GM21723 (cell line): ENCODE measurements around the gene FRMD7.

Experiments used
- ATAC-seq: cut with Tn5 transposase; IDR thresholded peaks from one replicate; pipeline ENCODE4 v1.9.1; 2021; ENCODE audit warnings: mild to moderate bottlenecking, moderate library complexity; ENCODE audit not compliant: unreplicated experiment

The FRMD7 gene

DNA sequence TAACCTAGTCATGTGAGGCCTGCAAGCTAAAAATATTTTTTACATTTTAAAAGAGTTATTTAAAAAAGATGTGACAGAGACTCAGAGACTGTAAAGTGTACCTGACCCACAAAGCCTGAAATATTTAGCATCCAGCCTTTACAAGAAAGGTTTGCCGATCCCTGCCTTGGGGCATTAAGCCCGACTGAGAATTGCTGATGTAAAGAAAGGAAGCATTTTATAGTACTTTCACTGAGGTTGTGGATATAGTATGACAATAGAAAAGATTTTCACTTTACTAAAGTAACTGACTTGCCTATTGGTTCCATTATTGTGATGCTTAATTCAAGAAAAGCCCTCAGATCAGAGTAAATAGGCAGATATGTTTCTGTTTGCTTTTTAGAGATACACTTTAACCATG is 87.8 kb downstream of the FRMD7 start:
- ATAC-seq = no peak

DNA sequence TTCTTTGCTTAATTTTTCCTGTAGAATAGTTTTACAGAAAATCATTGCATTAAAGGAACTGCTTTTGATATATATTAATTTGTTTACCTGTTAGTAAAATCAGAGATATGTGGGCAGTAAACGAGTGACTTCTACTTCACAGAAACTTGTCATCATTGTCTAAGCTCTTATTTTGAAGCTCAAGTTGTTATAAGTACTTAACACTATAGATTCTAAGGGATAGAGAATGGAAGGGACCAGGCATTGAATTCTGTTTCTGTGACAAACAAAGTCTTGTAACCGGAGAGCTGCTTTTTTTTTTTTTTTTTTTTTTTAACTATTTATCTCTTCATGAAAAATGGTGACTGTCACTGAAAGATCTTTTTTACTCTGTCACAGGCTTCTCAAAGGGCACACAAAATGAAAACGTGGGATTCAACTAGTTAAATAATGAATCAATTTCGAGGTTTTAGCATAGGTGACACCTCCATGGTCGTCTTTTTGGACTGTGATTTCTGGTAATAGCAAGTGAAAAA is 90.3 kb downstream of the FRMD7 start:
- no peak for ATAC-seq

DNA sequence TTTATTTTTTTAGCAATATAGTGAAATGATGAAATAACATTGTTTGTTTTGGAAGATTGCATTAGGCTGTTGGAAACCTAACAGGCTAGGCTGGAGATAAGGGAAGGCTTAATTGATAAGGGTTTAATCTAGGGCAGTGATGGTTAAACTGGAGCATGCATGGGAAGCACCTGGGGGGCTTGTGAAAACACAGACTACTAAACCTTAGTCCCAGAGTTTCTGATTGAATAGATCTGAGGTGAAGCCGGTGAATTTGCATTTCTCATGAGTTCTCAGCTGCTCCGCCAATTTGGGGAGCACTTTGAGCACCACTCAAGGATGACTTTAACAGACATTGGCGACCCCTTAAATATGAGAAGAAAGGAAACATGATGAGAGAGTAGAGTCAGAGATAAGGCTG is 93.2 kb downstream of the FRMD7 start:
- no peak for ATAC-seq

DNA sequence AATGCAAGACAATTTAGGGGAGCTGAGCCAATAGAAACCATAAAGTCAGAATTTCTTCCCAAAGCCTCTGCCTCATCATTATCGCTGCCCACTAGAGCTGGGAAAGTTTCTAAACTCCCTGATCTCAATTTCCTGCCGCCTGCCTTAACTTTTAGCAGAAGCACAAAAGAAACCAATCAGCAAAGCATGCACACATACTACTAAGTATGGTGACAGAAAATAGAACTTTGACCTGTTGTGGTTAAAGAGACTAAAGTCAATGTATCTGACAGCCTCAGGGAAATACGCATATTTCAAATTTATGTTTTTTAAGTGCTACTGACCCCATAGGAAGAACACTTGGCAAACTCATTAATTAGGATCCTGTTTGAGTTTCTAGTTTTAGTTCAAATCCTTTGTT is 94.7 kb downstream of the FRMD7 start:
- peak; percentile 57 for ATAC-seq

DNA sequence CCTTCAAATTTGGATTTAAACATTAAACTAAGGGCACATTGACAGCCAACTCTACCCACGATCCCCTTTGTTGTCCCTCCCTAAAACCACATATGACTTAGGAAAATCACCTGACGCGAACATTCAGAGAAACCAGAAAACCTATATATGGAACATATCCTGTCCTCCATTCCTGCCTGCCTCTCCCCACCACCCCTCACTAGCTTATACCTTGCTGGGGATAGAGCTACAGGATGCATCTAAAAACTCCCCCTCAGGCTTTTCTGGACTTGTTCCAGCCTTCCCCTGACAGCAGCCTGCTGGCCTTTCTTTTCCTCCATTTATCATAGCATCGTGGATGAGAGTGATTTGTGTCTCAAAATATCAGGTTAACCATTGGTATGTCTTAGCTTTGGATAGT is 96.0 kb downstream of the FRMD7 start:
- no peak for ATAC-seq

DNA sequence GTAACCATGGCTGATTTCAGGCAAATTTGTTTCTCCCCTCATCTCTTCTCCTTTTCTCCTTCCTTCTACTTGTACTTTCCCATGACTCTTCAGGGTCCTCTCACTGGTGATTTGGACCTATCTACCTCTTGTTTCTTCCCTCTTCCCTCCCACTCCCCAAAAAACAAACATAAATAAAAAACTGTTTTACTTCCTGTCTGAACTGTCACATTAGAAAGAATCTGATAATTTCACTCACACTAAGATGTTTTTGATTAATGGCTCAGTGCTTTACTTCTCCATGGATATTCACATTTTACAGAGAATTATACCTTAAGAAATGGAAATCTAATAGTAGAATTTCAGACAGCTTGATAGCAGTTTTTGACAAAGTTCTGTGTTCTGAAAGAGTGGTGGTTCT is 97.6 kb downstream of the FRMD7 start:
- no peak for ATAC-seq
